ENCODE data around the gene MMP24OS.

Gene MMP24OS

GRCh38 chr20:35284267-35284991, 6.5 kb upstream of the MMP24OS start, which contains the start of gene EIF6:
Gene EIF6 (minus strand): TSS chr20:35284772. CDS start chr20:35284487, 285 bp downstream.
- Histone ChIP-seq H3K27me3 (ENCODE audit: insufficient read depth, low read length) (no peaks in the 10 kb centered on the region), H3K4me3 (ENCODE audit: low read length) (peak within 1 kb of the TSS; percentile 93), H3K9me3 (ENCODE audit: low read length) (no peaks in the 10 kb centered on the region), H2AFZ (ENCODE audit: low read depth, low read length) (peak within 1 kb of the TSS; percentile 38), H3K36me3 (ENCODE audit: insufficient read depth, low read length) (peaks cover 20% of the 10 kb centered on the region), H3K4me1 (ENCODE audit: insufficient read depth, low read length) (peaks cover 12% of the 10 kb centered on the region)

- peaks cover 28% of the 10 kb centered on the region for H3K36me3 ChIP-seq (ENCODE audit: insufficient read depth, low read length)
- H2AFZ ChIP-seq (ENCODE audit: low read depth, low read length): no peak overlapping the region
- peaks cover 12% of the 10 kb centered on the region for H3K4me1 ChIP-seq (ENCODE audit: insufficient read depth, low read length)
- H3K27me3 ChIP-seq (ENCODE audit: insufficient read depth, low read length): no peaks in the 10 kb centered on the region
- H3K9me3 ChIP-seq (ENCODE audit: low read length): no peaks in the 10 kb centered on the region
- peak overlapping the region; percentile 93 for H3K4me3 ChIP-seq (ENCODE audit: low read length)
Observed at GRCh38 chr20:35283441-35284266, 5.7 kb upstream of the MMP24OS start.

- Histone ChIP-seq H3K9me3 (ENCODE audit: low read length) (no peaks in the 10 kb centered on the region), H3K4me1 (ENCODE audit: insufficient read depth, low read length) (peaks cover 23% of the 10 kb centered on the region), H3K4me3 (ENCODE audit: low read length) (no peak overlapping the region), H3K36me3 (ENCODE audit: insufficient read depth, low read length) (peaks cover 31% of the 10 kb centered on the region), H3K27me3 (ENCODE audit: insufficient read depth, low read length) (no peaks in the 10 kb centered on the region), H2AFZ (ENCODE audit: low read depth, low read length) (no peak overlapping the region)
Observed at GRCh38 chr20:35281506-35282101, 3.7 kb upstream of the MMP24OS start.

DNA sequence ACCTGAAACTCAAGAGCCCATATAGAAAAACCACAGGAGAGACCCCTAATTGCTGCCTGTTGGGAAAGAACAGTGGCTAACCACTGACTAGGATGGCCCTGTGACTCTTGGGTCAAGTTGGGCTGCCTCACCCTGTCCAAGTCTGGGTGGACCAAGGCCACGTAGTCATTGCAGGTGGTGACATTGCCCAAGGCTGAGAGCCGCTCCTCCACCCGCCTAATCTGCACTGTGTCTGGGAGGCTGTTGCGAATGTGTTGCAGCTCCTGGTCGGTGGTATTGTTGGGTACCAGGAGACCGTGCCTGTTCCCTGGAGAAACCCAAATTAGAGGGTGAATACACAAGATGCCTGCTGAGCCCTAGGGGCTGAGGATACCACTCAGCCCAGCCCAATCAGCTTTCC, 2.6 kb upstream of the MMP24OS start:
- Histone ChIP-seq H3K9me3 (ENCODE audit: low read length) (no peaks in the 10 kb centered on the region), H2AFZ (ENCODE audit: low read depth, low read length) (no peak overlapping the region), H3K27me3 (ENCODE audit: insufficient read depth, low read length) (no peaks in the 10 kb centered on the region), H3K36me3 (ENCODE audit: insufficient read depth, low read length) (peaks cover 34% of the 10 kb centered on the region), H3K4me3 (ENCODE audit: low read length) (no peak overlapping the region), H3K4me1 (ENCODE audit: insufficient read depth, low read length) (peaks cover 24% of the 10 kb centered on the region)

DNA sequence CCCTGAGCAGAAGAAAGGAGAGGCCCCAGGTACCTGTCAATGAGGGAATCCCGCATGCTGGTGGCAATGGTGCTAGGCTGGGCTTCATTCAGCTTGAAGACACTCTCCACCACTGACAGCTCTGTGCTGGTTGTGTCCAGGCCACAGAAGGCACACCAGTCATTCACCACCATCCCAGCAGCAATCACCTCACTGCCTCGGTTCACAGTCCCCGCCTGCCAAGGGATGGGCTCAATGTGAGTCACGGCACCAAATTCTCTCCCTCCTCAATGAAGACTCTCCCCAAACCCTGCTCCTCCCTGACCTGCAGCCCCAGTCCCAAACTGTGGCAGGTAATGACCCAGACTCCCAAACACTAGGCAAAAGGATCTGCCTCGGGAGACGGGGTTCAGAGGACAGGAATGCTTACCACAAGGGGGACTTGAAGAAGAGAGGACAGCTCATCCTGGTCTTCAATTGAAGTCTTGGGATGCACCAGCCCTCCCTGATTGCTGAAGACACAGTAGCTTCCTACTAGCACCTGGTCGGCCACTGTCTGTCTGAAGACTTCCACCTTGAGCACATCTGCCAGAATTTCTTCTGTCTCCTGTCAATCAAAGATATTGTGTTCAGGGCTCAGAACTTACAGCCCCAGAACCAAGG, 1.7 kb upstream of the MMP24OS start:
- Histone ChIP-seq H3K4me1 (ENCODE audit: insufficient read depth, low read length) (peaks cover 20% of the 10 kb centered on the region), H2AFZ (ENCODE audit: low read depth, low read length) (no peak overlapping the region), H3K27me3 (ENCODE audit: insufficient read depth, low read length) (no peaks in the 10 kb centered on the region), H3K9me3 (ENCODE audit: low read length) (no peaks in the 10 kb centered on the region), H3K36me3 (ENCODE audit: insufficient read depth, low read length) (peaks cover 34% of the 10 kb centered on the region), H3K4me3 (ENCODE audit: low read length) (no peak overlapping the region)

DNA sequence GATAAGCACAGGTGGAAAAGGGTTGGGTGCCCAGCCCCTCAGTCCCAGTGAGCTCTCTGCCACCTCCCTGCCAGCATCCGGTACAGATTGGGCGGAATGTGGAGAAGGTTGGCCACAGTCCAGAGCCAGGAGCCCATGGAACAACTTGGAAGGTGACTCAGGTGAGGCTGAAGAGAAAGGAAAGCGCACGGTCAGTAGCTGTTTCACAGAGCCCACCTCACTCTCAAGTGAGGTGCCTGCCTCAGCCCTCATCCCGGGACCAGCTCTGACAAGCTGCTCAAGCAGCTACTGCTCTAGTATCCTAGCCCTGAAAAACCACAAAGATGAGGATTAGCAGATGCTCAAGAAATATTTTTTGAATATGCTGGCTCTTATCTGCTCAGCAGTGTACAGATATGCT, 1.1 kb upstream of the MMP24OS start:
- H3K36me3 ChIP-seq (ENCODE audit: insufficient read depth, low read length): peaks cover 34% of the 10 kb centered on the region
- peaks cover 20% of the 10 kb centered on the region for H3K4me1 ChIP-seq (ENCODE audit: insufficient read depth, low read length)
- H3K9me3 ChIP-seq (ENCODE audit: low read length): no peaks in the 10 kb centered on the region
- no peak overlapping the region for H3K4me3 ChIP-seq (ENCODE audit: low read length)
- no peaks in the 10 kb centered on the region for H3K27me3 ChIP-seq (ENCODE audit: insufficient read depth, low read length)
- H2AFZ ChIP-seq (ENCODE audit: low read depth, low read length): no peak overlapping the region

DNA sequence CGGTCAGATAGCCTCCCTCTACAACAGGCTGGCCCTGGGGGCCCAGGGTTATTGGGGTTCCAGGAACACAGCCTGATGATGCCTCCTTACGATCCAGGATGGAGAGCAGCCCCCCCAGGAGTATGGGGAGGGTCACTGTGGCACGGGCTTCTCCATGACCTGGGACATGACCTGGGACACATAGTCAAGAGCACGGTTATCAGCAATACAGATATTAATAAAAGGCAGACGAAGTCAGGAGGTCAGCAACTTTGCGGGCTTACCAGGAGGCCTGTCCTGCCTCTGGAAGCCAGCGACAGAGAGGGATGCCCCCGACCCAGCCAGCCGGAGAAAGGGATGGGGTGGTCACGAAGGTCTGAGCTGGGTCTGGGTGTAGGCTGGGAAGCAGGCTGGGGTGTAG, 795 bp downstream of the MMP24OS start:
- peaks cover 12% of the 10 kb centered on the region for H3K4me1 ChIP-seq (ENCODE audit: insufficient read depth, low read length)
- peak overlapping the region; percentile 63 for H3K4me3 ChIP-seq (ENCODE audit: low read length)
- H2AFZ ChIP-seq (ENCODE audit: low read depth, low read length): no peak overlapping the region
- H3K36me3 ChIP-seq (ENCODE audit: insufficient read depth, low read length): peaks cover 31% of the 10 kb centered on the region
- H3K27me3 ChIP-seq (ENCODE audit: insufficient read depth, low read length): no peaks in the 10 kb centered on the region
- no peaks in the 10 kb centered on the region for H3K9me3 ChIP-seq (ENCODE audit: low read length)

DNA sequence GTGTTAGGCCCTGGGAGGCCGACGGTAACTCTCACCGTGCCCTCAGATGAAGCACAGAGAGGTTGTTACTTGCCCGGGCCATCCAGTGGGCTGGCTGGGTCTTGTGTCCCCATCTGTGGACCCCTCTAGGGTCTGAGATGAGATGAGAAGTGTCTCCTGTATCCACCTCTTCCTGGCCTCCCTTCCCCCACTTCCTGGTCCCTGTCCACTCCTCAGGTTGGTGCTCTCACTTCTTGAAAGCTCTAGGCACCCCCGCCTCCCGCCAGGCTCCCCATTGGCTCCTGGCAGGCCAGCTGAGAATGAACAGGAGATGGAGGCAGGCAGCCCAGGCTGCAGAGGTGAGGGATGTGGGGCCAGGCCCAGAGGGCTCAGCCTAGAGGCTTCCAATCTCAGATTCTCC, 1.5 kb downstream of the MMP24OS start:
- Histone ChIP-seq H3K4me3 (ENCODE audit: low read length) (no peak overlapping the region), H3K27me3 (ENCODE audit: insufficient read depth, low read length) (no peaks in the 10 kb centered on the region), H3K4me1 (ENCODE audit: insufficient read depth, low read length) (peaks cover 12% of the 10 kb centered on the region), H2AFZ (ENCODE audit: low read depth, low read length) (no peak overlapping the region), H3K9me3 (ENCODE audit: low read length) (no peaks in the 10 kb centered on the region), H3K36me3 (ENCODE audit: insufficient read depth, low read length) (peaks cover 29% of the 10 kb centered on the region)

DNA sequence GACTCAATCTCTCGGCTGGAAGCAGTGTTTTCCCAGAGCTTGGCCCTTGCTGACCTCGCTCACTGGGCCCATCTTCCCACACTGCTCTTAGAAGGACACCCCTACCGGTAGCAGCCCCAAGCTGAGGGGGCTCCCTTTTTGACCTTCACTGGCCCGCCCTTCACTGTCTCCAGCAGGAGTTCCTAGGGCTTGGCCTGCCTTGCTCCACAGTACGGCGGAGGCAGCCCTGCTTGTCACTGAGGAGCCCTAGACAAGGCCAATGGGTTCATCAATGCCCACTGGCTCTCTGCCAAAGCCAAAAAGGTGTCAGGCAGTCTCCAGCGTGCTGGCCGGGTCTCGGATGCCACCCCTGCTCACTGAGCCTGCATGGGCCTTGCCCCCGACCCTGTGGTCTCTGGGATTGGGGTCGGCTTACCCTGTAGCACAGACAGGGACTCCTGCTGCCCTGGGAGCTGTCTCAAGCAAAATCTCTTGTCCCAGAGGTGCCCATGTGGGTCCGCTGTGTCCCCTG, 2.1 kb downstream of the MMP24OS start:
- Histone ChIP-seq H3K4me1 (ENCODE audit: insufficient read depth, low read length) (peaks cover 12% of the 10 kb centered on the region), H3K36me3 (ENCODE audit: insufficient read depth, low read length) (peaks cover 27% of the 10 kb centered on the region), H3K27me3 (ENCODE audit: insufficient read depth, low read length) (no peaks in the 10 kb centered on the region), H3K4me3 (ENCODE audit: low read length) (no peak overlapping the region), H3K9me3 (ENCODE audit: low read length) (no peaks in the 10 kb centered on the region), H2AFZ (ENCODE audit: low read depth, low read length) (no peak overlapping the region)

DNA sequence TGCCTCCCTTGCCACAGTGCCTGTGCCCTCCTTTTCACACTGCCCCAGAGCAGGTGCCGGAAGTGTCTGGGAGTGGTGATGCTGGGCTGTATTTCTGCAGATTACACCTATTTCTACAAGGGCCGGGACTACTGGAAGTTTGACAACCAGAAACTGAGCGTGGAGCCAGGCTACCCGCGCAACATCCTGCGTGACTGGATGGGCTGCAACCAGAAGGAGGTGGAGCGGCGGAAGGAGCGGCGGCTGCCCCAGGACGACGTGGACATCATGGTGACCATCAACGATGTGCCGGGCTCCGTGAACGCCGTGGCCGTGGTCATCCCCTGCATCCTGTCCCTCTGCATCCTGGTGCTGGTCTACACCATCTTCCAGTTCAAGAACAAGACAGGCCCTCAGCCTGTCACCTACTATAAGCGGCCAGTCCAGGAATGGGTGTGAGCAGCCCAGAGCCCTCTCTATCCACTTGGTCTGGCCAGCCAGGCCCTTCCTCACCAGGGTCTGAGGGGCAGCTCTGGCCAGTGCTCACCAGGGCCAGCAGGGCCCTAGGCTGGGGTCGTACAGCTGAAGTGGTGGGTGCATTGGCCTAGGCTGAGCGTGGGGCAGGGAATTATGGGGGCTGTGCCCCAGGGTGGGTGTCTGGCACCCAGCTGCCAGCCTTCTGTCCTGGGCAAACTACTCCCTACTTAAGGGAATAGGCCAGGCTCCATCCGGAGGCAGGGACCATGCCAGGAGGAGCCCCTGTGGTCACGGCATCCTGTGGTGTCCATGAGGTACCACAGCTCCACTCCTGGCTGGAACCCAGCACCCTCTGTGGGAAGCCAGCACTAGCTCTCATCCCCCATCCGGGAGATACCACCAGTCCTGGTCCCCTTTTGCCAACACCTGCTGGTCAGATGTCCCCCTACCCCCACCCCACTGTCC, 3.5 kb downstream of the MMP24OS start:
- H3K27me3 ChIP-seq (ENCODE audit: insufficient read depth, low read length): no peaks in the 10 kb centered on the region
- no peak overlapping the region for H2AFZ ChIP-seq (ENCODE audit: low read depth, low read length)
- no peaks in the 10 kb centered on the region for H3K9me3 ChIP-seq (ENCODE audit: low read length)
- H3K36me3 ChIP-seq (ENCODE audit: insufficient read depth, low read length): peaks cover 14% of the 10 kb centered on the region
- H3K4me3 ChIP-seq (ENCODE audit: low read length): no peak overlapping the region
- H3K4me1 ChIP-seq (ENCODE audit: insufficient read depth, low read length): peaks cover 12% of the 10 kb centered on the region

- H3K27me3 ChIP-seq (ENCODE audit: insufficient read depth, low read length): no peaks in the 10 kb centered on the region
- H3K36me3 ChIP-seq (ENCODE audit: insufficient read depth, low read length): peaks cover 5% of the 10 kb centered on the region
- peaks cover 12% of the 10 kb centered on the region for H3K4me1 ChIP-seq (ENCODE audit: insufficient read depth, low read length)
Observed at GRCh38 chr20:35273449-35274171, 4.3 kb downstream of the MMP24OS start.

More at GRCh38 chr20:35273449-35274171, 4.3 kb downstream of the MMP24OS start:
- Histone ChIP-seq H2AFZ (ENCODE audit: low read depth, low read length) (no peak overlapping the region), H3K4me3 (ENCODE audit: low read length) (no peak overlapping the region), H3K9me3 (ENCODE audit: low read length) (no peaks in the 10 kb centered on the region)

Data from neuron (in vitro differentiated cells).